ENCODE data around the gene MRI1.
"Not testable (repeated sequence)": the region's sequence is repeated elsewhere in the genome, so short reads cannot be mapped to it uniquely, and the experiment has no call there.

Gene MRI1

GRCh38 chr19:13761423-13761822, 2.9 kb upstream of the MRI1 start:
- no peak for DNase-seq (ENCODE audit: low read depth)

GRCh38 chr19:13762635-13763235, 1.6 kb upstream of the MRI1 start:
- no peak for DNase-seq (ENCODE audit: low read depth)

DNA sequence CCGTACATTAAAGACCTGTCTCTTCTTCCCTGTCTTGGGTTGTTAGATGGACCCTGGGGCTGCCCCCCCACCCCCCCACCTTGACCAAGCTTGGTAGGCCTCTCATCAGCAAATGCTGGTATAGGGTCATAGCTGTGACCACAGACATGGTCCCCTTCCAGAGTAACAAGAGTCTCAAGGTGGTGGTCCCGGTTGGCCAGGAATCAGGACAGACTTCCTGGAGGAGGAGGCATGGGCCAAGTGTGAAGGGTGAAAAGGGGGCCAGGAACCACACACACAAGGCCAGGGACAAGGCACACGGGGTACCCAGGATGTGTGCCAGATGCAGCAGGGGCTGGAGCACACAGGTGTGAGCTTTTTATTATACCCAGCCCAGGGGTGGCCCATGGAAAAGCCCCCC, 1.1 kb upstream of the MRI1 start:
- no peak for DNase-seq (ENCODE audit: low read depth)

DNA sequence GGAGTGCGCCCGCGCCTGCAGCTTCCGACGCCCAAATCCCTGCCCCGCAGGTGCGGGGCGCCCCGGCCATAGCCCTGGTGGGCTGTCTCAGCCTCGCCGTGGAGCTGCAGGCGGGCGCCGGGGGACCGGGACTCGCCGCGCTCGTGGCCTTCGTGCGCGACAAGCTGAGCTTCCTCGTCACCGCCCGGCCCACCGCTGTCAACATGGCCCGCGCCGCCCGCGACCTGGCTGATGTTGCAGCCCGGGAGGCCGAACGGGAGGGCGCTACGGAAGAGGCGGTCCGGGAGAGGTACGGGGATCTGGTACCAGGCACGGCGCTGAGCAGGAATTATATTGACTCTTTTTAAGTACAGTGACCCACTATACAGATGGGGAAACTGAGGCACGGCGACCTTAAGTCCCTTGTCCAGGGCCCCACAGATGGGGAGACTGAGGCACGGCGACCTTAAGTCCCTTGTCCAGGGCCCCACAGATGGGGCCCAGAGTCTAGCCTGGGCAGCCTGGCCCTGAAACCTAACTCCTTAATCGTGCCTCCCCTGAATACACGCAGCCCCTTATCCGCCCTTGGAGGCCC, 586 bp downstream of the MRI1 start:
- DNase-seq (ENCODE audit: low read depth), result no peak

GRCh38 chr19:13765395-13766094, 1.2 kb downstream of the MRI1 start:
- DNase-seq (ENCODE audit: low read depth), result no peak

DNA sequence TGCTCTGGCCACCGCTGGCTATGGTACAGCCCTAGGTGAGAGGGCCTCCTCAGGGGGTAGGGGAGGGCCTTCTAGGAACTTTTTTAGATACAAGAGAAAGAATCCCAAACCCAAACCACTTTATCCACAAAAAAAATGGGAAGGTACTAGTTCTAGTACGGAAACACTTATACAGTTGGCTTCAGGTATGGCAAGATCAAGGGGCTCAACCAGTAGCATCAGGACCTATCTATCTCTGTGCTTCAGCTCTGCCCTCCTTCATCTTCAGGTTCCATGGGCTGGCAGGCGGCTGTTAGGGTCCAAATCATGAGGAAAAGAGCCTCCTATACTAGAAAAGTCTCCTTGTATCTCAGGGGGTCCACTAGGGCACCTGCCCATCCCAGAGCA, 1.8 kb downstream of the MRI1 start:
- DNase-seq (ENCODE audit: low read depth), result no peak

DNA sequence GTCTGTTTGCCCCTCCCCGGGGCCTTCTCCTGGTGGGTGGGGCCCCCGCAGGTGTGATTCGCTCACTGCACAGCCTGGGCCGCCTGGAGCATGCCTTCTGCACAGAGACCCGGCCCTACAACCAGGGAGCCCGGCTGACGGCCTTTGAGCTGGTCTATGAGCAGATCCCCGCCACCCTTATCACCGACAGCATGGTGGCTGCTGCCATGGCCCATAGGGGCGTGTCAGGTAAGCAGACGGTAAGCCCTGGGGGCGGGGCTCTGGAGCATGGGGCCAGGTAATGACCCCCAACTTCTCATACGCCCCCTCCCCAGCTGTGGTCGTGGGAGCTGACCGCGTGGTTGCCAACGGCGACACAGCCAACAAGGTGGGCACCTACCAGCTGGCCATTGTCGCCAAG, 4.2 kb downstream of the MRI1 start:
- no peak for DNase-seq (ENCODE audit: low read depth)

DNA sequence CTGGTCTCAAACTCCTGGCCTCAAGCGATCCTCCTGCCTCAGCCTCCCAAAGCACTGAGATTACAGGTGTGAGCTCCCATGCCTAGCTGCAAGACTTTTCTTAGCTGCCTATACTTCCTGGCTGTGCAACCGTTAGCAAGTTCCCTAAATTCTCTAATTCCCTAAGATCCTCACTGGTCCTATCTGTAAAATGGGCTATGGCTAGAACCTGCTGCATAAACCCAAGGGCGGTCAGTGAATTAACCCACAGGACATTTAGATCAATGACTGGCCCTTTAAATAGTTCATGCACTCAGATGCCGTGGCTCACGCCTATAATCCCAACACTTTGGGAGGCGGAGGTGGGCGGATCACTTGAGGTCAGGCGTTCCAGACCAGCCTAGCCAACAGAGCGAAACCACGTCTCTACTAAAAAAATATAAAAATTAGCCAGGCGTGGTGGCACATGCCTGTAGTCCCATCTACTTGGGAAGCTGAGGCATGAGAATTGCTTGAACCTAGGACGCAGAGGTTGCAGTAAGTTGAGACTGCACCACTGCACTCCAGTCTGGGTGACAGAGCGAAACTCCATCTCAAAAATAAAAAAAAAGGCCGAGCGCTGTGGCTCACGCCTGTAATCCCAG, 5.8 kb downstream of the MRI1 start:
- no peak for DNase-seq (ENCODE audit: low read depth)

DNA sequence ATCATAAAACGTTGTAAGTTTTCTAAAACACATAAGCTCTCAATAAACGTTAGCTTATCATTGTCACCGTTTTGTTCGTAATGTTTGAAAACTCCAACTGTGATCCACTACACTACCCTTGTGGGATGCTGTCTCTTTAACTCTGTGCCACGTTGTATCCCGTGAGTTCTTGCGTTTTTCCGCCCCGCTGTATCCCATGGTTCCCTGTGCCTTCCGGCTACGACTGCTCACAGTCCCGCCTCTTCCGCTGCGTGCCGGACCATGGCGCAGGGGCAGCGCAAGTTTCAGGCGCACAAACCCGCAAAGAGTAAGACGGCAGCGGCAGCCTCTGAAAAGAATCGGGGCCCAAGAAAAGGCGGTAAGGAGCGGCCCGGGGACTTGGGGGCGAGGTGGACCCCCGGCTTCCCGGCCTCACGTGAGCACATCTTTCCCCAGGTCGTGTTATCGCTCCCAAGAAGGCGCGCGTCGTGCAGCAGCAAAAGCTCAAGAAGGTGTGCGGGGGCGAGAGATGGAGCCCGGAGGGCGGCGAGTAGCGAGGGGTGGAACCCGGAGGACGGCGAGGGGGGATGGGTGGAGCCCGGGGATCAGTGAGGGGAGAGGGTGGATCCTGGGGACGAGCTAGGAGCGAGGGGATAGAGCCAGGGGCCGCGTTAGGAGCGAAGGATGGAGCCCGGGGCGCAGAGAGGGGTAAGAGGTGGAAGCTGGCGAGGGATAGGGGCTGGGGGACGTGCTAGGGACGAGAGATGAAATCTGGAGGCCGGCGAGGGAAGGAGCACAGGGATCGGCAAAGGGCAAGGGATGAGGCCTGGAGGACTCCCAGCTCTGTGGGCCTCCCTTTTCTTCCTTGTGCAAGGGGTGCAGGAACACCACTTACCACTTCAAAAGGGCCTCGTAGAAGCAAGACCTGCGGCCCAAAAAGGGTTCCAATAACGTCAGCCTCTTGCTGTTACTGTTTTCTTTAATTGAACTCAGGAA, 10.2 kb downstream of the MRI1 start, which contains the start of gene C19orf53:
C19orf53 (plus strand) TSS at position 240 of the 975 bp plus-strand sequence; CDS start at position 262, 22 bp downstream.
- peak; percentile 69 for DNase-seq (ENCODE audit: low read depth)

GRCh38 chr19:13778398-13778797, 14.1 kb downstream of the MRI1 start:
- no peak for DNase-seq (ENCODE audit: low read depth)

DNA sequence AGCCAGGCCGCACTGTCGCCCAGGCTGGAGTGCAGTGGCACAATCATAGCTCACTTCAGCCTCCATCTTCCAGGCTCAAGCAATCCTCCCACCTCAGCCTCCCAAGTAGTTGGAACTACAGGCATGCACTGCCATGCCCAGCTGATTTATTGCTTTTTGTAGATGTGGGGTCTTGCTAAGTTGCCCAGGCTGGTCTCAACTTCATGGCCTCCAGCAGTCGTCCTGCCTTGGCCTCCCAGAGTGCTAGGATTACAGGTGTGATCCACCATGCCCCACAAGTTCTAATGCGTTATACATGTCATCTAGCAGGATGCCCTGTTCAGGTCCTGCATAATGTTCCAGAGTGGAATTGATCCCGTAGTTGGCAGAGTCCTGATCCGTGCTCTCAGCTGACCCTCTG, 14.5 kb downstream of the MRI1 start:
- no peak for DNase-seq (ENCODE audit: low read depth)

- DNase-seq (ENCODE audit: low read depth), result not testable (repeated sequence)
These were observed 15.5 kb downstream of the MRI1 start for GRCh38 chr19:13779794-13780193.

DNA sequence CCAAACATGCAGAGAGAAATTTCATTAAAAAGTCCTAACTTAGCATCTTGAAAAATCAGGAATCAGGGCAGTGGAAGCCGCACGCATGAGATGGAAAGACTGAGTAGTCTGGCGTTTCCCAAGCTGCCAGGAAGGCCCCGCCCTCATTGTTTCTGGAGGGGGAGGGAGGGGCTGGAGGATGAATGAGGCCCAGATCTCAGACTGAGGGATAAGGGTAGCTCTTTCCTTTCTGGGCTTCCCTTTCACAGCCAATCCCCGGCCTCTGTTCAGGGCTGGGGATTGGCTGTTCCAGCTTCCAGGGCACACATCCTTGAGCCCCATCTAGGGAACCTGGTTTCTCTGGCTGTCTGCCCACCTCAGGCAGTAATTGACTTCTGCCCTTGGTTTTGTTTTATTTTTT, 17.2 kb downstream of the MRI1 start:
- DNase-seq (ENCODE audit: low read depth), result no peak

GRCh38 chr19:13782537-13782936, 18.2 kb downstream of the MRI1 start:
- no peak for DNase-seq (ENCODE audit: low read depth)

DNA sequence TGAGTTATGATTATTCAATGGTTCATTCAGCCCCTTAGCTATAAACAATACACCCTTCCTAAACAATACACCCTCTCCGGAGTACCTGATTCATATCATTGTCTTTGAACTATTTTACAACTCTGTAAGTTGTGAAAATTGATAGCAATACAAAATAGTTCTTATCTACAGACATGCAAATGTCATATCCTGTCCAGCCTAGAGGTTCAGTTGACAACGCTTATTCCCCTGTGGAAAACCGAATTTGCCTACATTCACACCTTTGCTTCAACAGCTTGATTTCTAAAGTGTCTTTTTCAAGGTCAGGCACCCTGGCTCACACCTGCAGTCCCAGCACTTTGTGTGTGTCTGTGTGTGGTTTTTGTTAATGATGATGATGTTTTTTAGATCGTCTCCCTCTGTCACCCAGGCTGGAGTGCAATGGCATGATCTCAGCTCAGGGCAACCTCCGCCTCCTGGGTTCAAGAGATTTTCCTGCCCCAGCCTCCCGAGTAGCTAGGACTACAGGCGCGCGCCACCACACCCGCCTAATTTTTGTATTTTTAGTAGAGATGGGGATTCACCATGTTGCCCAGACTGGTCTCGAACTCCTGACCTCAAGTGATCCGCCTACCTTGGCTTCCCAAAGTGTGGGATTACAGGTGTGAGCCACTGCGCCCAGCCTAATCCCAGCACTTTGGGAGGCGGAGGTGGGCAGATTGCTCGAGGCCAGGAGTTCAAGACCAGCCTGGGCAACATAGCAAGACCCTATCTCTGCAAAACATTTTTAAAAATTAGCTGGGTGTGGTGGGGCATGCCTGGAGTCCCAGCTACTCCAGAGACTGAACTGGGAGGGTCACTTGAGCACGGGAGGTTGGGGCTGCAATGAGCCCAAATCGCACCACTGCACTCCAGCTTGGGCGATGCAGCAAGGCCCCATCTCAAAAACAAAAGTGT, 19.5 kb downstream of the MRI1 start:
- no peak for DNase-seq (ENCODE audit: low read depth)

GRCh38 chr19:13784731-13785452, 20.6 kb downstream of the MRI1 start:
- DNase-seq (ENCODE audit: low read depth), result peak; percentile 50

GRCh38 chr19:13788991-13789390, 24.7 kb downstream of the MRI1 start:
- no peak for DNase-seq (ENCODE audit: low read depth)

- peak; percentile 21 for DNase-seq (ENCODE audit: low read depth)
These were observed 26.0 kb downstream of the MRI1 start for GRCh38 chr19:13790354-13790753.

GRCh38 chr19:13793317-13793716, 29.0 kb downstream of the MRI1 start:
- DNase-seq (ENCODE audit: low read depth), result not testable (repeated sequence)

GRCh38 chr19:13794398-13794756, 30.1 kb downstream of the MRI1 start:
- DNase-seq (ENCODE audit: low read depth), result no peak

Measured in stimulated activated CD8-positive, alpha-beta memory T cell treated with anti-CD3 and anti-CD28 coated beads, Interleukin-12 subunit alpha, Interleukin-12 subunit beta, amount 100 ng/mL, for 4 hours (primary cell).